Amygdala (tissue), 56 donors: ENCODE measurements around the gene GNG4.

ENCODE experiments used
- DNase-seq, 56 donors: peaks; one replicate each; lab custom pipeline; 2025; lab: John Stamatoyannopoulos, UW

GNG4 gene

GRCh38 chr1:235502601-235503402 lies 146.8 kb downstream of the GNG4 start:
- DNase-seq, result no peak

- DNase-seq, result no peak
These were observed 148.5 kb downstream of the GNG4 start for GRCh38 chr1:235500971-235501540.
